Measurements from ENCODE around the gene IER5L.

DNA sequence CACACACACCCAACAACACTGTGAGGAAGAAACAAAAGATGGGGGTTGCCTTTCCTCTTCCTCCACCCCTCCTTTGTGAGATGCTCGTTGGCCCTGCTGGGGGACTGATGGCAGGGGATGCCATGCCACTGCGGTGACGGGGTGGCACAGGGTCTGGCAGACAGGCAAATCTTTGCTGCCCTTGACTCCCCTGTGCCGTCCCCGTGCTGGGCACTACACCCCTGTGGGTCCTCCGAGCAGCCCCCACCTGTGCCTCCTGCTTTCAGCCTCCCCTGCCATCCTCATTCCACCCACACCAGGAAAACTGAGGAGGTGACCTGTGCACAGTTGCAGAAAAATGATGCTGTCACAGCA is 40.2 kb upstream of the IER5L start:
- TF ChIP-seq ZNF253 (CRISPR knock-in tag; conservative IDR thresholded peaks at IDR 0.05) = no peak
- no peak for TF ChIP-seq HIVEP1 (CRISPR knock-in tag; IDR thresholded peaks at IDR 0.05)
- no peak for TF ChIP-seq CTCF (IDR thresholded peaks at IDR 0.05 in 2 of 3, conservative IDR thresholded peaks at IDR 0.05 in 1 of 3; ENCODE audit: insufficient read depth in 2 of 3, low read depth in 1 of 3, low read length in 3 of 3)
- TF ChIP-seq REST (IDR thresholded peaks at IDR 0.05; ENCODE audit: borderline replicate concordance) = no peak
- TF ChIP-seq REST (CRISPR knock-in tag; IDR thresholded peaks at IDR 0.05; ENCODE audit: low read depth) = no peak
- TF ChIP-seq MEIS2 (IDR thresholded peaks at IDR 0.05; ENCODE audit: partially characterized antibody) = no peak
- TF ChIP-seq HBP1 (CRISPR knock-in tag; IDR thresholded peaks at IDR 0.05) = no peak
- TF ChIP-seq MAFF (IDR thresholded peaks at IDR 0.05; ENCODE audit: low read length) = no peak
- no peak for TF ChIP-seq ZZZ3 (IDR thresholded peaks at IDR 0.05)
- TF ChIP-seq, protein P1, sequence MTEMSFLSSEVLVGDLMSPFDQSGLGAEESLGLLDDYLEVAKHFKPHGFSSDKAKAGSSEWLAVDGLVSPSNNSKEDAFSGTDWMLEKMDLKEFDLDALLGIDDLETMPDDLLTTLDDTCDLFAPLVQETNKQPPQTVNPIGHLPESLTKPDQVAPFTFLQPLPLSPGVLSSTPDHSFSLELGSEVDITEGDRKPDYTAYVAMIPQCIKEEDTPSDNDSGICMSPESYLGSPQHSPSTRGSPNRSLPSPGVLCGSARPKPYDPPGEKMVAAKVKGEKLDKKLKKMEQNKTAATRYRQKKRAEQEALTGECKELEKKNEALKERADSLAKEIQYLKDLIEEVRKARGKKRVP (CRISPR knock-in tag; IDR thresholded peaks at IDR 0.05) = no peak
- no peak for TF ChIP-seq POLR2AphosphoS2 (IDR thresholded peaks at IDR 0.05; ENCODE audit: low read length)
- no peak for TF ChIP-seq CREM (IDR thresholded peaks at IDR 0.05; ENCODE audit: low read depth)
- TF ChIP-seq, protein P2, sequence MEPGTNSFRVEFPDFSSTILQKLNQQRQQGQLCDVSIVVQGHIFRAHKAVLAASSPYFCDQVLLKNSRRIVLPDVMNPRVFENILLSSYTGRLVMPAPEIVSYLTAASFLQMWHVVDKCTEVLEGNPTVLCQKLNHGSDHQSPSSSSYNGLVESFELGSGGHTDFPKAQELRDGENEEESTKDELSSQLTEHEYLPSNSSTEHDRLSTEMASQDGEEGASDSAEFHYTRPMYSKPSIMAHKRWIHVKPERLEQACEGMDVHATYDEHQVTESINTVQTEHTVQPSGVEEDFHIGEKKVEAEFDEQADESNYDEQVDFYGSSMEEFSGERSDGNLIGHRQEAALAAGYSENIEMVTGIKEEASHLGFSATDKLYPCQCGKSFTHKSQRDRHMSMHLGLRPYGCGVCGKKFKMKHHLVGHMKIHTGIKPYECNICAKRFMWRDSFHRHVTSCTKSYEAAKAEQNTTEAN (CRISPR knock-in tag; IDR thresholded peaks at IDR 0.05) = no peak
- TF ChIP-seq RAD21 (CRISPR knock-in tag; conservative IDR thresholded peaks at IDR 0.05 in 1 of 2, IDR thresholded peaks at IDR 0.05 in 1 of 2) = no peak

All from K562 (cell line).